HG03571 (cell line): ENCODE measurements around the gene TSC22D1.

Source experiments
- ATAC-seq: cut with Tn5 transposase; IDR thresholded peaks from one replicate; pipeline ENCODE4 v1.9.1; 2021; ENCODE audit not compliant: unreplicated experiment

Gene TSC22D1

GRCh38 chr13:44508562-44509077 is 67.5 kb downstream of the TSC22D1 start:
- no peak for ATAC-seq

- no peak for ATAC-seq
Observed at GRCh38 chr13:44507639-44508038, 68.5 kb downstream of the TSC22D1 start.

- ATAC-seq: no peak
Observed at GRCh38 chr13:44506719-44507118, 69.4 kb downstream of the TSC22D1 start.

- no peak for ATAC-seq
Observed at GRCh38 chr13:44506251-44506650, 69.9 kb downstream of the TSC22D1 start.

- no peak for ATAC-seq
Observed at GRCh38 chr13:44504116-44504515, 72.0 kb downstream of the TSC22D1 start.

GRCh38 chr13:44498969-44499368 is 77.2 kb downstream of the TSC22D1 start:
- ATAC-seq: no peak

DNA sequence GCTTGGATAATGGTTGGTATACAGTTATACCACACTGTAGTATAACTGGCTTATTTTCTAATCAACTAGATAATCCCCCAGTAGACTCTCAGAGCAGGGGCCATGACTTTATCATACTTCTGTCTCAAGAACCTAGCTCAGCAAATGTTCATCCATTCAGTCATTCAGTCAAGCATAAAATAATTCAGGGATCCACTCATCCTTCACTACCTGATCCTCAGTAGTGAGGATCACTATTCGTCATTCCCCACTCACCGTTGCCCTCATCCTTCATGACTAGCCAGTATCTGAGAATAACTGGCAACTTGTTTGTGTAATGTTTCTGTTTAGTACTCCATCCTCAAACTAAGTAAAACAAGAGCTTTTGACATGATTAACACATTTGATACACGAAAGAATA is 77.6 kb downstream of the TSC22D1 start:
- ATAC-seq: no peak

- no peak for ATAC-seq
Observed at GRCh38 chr13:44497801-44498200, 78.3 kb downstream of the TSC22D1 start.

DNA sequence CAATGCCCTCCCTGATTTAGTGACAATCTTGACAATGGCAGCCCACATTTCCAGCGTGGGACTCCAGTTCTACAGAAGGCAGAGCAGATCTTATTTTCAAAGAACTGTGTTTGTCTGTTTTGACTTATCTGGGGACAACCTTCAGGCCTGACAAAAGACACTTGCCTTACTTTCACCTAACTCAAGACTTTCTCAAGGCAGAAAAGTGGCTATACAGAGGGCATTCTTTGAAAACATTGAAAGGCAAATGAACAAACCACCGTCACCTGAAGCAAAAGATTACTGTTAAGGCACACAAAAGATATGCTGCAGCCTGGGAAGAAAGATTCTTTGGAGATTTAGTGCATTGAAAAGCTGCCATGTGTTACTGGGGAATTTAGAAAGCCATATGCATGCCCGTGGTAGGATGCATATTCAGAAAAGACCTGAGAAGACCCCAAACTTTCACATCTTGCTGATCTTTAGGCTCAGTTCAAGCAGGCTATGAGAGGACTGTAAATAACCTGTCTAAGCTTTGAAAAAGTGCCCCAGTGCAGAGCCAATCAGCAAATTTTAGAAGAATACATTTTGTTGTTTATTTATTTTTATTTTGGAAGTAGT is 82.8 kb downstream of the TSC22D1 start:
- no peak for ATAC-seq

DNA sequence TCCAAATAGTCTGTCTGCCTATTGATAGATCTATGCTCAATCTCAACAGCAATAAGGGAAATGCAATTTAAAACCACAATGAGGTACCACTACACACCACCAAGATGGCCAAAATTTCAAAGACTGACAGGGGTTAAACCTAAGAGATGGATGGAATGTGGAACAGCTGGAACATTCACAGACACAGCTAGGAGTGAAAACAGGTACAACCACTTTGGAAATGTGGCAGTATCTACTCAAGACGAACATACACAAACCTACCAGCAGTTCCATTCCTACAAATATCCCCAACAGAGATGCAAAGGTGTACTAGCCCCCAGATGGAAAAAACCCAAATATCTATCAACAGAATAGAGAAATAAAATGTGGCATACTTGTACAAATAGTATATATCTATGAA is 86.4 kb downstream of the TSC22D1 start:
- no peak for ATAC-seq

DNA sequence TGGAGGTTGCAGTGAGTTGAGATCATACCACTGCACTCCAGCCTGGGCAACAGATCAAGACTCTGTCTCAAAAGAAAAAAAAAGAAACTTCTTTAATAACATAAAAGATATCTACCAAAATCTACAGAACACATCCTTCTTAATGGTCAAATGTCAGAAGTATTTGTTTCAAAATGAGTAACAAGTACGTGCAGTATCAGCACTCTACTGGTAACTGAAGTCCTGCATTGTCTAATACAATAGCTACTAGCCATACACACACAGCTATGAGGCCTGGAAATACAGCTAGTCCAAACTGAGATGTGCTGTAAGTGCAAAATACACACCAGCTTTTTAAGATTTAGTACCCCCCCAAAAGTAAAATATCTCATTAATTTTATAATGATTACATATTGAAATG is 88.1 kb downstream of the TSC22D1 start:
- ATAC-seq: peak; percentile 68

GRCh38 chr13:44484562-44485138 is 91.5 kb downstream of the TSC22D1 start:
- no peak for ATAC-seq

GRCh38 chr13:44474122-44474910 is 101.8 kb downstream of the TSC22D1 start:
- no peak for ATAC-seq

GRCh38 chr13:44471686-44472085 is 104.4 kb downstream of the TSC22D1 start:
- no peak for ATAC-seq

DNA sequence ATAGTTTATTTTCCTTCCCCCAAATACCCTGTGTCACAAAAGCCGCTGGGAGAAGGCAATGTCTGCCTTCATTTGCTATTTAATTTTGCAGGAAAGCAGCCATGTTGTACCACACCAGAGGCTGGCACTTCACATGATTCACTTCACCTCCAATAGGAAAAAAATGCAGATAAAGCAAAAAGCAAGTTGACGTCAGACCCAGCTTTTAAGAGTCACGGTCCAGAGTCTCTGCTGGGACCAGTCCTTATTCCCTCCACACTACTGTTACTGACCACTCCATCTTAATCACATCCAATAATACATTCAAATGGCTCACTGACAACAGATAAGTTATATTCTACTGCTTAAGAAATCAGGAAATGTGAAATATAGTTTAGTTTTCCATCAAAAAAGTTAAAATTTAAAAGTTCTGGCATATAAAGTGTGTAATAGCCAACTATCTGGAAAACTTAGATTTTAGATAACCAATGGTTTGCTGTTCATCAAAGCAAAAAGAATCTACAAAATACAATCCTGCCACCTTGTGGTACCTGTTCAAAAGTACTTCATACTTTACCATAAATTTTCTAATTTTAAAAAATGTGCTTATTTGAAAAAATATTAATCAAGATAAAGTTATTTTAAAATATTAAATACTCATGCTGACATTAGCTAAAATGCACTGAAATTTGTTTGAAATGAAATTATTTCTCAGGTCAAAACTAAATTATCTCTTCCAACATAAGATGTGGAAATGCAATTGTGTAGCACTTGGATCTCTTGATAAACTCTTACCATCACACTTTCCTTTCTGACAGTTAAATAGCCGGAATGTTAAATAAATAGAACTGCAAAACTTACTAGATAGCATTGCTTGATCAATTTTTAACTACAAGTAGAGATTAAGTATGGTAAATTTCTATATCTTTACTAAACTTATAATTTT is 105.2 kb downstream of the TSC22D1 start:
- ATAC-seq: no peak

DNA sequence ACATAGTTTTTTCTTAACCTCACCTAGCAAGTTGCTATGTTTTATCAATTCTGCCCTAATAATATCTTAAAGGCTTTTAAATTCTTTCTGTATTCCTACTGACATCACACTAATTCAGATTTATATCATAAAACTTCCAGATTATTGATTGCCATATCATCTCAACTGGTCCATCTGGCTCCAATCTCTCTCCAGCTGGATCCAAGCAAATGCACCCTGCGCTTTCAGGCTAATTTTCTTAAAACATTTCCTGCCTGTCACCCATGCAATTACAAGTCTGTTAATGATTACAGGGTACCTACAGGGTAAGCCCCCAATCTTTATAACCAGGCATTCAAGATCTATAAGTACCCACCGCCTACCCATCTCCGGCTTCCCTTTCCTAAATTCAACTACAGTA is 107.3 kb downstream of the TSC22D1 start:
- ATAC-seq: no peak

DNA sequence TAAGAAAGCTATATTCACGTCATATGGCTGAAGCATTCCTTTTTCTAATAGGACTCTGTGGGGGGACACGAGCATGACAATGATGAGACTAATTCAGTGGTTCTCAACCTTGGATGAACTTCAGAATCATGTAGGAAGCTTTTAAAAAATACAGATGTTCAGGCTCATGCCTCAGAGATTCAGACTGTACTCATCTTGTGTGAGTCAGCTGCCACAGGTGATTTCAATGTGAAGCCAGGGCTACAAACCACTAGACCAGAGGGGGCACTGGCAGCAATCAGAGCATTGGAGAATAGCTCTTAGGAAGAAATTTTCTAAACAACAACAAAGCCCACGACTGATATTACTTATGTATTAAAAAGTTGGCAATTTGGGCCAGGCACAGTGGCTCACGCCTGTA is 110.8 kb downstream of the TSC22D1 start:
- no peak for ATAC-seq

DNA sequence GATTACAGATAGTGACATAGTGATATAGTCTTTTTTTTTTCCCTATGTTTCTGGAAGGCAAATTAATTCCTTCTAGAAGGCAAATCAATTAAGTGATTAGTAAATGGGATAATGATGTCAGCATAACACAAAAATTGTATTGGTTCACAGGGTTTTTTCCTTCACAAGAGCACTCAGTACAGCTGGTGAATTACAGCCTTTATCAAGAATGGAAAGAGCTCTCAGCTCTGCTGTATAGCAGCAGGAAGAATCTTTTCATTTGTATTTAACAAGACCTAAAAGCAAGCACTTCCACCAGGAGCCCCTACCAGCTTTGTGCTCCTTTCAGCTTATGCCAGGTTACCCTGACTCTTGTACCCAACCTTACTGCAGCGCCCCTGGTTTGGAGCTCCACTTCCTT is 111.7 kb downstream of the TSC22D1 start:
- no peak for ATAC-seq

DNA sequence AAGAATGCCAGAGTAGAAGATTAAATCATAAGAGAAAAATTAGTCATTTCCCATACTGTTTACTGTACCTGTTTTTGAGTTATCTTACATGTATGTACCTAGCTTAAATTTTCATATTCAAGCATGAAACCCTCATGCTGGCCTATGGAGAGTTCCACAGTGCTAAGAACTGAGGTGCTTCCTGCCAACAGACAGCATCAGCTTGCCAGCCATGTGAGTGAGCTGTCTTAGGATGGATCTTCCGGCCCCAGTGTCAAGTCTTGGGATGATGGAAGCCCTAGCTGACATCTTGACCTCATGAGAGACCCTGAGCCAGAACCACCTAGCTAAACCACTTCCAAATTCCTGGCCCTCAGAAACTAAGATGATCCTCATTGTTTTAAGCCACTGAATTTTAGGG is 112.4 kb downstream of the TSC22D1 start:
- ATAC-seq: no peak

GRCh38 chr13:44459674-44460073 is 116.5 kb downstream of the TSC22D1 start:
- no peak for ATAC-seq

- ATAC-seq: no peak
Observed at GRCh38 chr13:44458313-44458975, 117.7 kb downstream of the TSC22D1 start.
